ENCODE measurements around the gene DDX54.

DDX54 gene

DNA sequence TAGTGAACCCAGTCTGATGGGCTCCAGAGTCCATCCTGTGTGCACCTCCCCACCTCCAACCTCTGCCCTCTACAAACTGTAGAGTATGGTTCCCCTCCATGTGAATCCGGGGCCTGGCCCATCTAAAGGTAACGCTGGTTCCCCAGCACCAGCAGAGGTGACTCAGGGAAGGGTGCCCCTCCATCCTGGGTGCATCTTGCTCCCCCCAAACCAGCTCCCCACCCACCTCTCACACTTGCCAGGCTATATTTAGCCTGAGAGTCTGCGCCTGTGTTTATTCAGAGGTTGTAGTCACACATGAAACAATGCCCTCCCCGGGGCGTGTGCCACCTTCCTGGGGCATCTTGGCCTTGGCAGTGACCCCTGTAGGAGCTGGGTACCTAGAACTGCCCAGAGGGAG lies 75.9 kb downstream of the DDX54 start:
- H3K4me2 ChIP-seq (ENCODE audit: low read length), result no peak overlapping the region
- no peaks in the 10 kb centered on the region for H3K27me3 ChIP-seq (ENCODE audit: insufficient read depth, low read length)
- peaks cover 21% of the 10 kb centered on the region for H3K4me1 ChIP-seq (ENCODE audit: insufficient read depth, low read length, severe bottlenecking)

DNA sequence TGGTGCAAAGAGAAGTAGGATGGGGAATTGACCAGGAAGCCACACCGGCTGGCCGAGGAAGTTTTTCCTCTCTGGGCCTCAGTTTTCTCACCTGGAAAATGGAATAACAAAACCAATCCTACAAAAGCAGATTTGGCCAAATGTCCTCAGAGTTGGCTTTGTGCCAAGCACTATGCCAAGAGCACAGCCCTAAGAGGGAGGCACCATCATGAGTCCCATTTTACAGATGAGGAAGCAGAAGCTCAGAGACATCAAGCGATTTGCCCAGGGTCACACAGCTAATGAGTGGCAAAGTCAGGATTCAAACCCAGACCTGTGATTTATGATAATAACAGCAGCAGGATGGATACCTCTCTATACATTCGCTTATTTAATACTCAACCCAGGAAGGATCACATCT lies 77.0 kb downstream of the DDX54 start:
- Histone ChIP-seq H3K79me2 (ENCODE audit: insufficient read depth, low read length) (no peaks in the 10 kb centered on the region), H3K9me2 (ENCODE audit: low read depth, low read length) (no peaks in the 10 kb centered on the region), H3K27ac (ENCODE audit: low read depth, low read length, poor library complexity, severe bottlenecking) (peak overlapping the region; percentile 61), H3K9ac (ENCODE audit: low read length) (no peak overlapping the region), H3K4me3 (ENCODE audit: low read depth, low read length, poor library complexity, severe bottlenecking) (no peak overlapping the region), H3K4me2 (ENCODE audit: low read length) (no peak overlapping the region), H3K27me3 (ENCODE audit: insufficient read depth, low read length) (no peaks in the 10 kb centered on the region), H3K36me3 (ENCODE audit: insufficient read depth, low read length) (peaks cover 78% of the 10 kb centered on the region), H4K20me1 (ENCODE audit: insufficient read depth, low read length) (no peaks in the 10 kb centered on the region), H2AFZ (ENCODE audit: low read length) (no peak overlapping the region), H3F3A (ENCODE audit: insufficient read depth, low read length) (0 out of 2 replicates have a peak, but pooled peaks cover 4% of the 10 kb centered on the region), H3K4me1 (ENCODE audit: insufficient read depth, low read length, severe bottlenecking) (peaks cover 32% of the 10 kb centered on the region), H3K9me3 (ENCODE audit: low read length) (no peaks in the 10 kb centered on the region)
- TF ChIP-seq EZH2 (IDR thresholded peaks at IDR 0.05; ENCODE audit: borderline replicate concordance, low read length), result no peak
- TF ChIP-seq, protein P1, sequence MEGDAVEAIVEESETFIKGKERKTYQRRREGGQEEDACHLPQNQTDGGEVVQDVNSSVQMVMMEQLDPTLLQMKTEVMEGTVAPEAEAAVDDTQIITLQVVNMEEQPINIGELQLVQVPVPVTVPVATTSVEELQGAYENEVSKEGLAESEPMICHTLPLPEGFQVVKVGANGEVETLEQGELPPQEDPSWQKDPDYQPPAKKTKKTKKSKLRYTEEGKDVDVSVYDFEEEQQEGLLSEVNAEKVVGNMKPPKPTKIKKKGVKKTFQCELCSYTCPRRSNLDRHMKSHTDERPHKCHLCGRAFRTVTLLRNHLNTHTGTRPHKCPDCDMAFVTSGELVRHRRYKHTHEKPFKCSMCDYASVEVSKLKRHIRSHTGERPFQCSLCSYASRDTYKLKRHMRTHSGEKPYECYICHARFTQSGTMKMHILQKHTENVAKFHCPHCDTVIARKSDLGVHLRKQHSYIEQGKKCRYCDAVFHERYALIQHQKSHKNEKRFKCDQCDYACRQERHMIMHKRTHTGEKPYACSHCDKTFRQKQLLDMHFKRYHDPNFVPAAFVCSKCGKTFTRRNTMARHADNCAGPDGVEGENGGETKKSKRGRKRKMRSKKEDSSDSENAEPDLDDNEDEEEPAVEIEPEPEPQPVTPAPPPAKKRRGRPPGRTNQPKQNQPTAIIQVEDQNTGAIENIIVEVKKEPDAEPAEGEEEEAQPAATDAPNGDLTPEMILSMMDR (IDR thresholded peaks at IDR 0.05; ENCODE audit: low read length), result no peak

More for the DNA sequence above, 75.9 kb downstream of the DDX54 start:
- Histone ChIP-seq H3K9ac (ENCODE audit: low read length) (no peak overlapping the region), H2AFZ (ENCODE audit: low read length) (no peak overlapping the region), H3K9me2 (ENCODE audit: low read depth, low read length) (no peaks in the 10 kb centered on the region), H3K9me3 (ENCODE audit: low read length) (no peaks in the 10 kb centered on the region), H3K79me2 (ENCODE audit: insufficient read depth, low read length) (no peaks in the 10 kb centered on the region), H4K20me1 (ENCODE audit: insufficient read depth, low read length) (no peaks in the 10 kb centered on the region), H3F3A (ENCODE audit: insufficient read depth, low read length) (0 out of 2 replicates have a peak, but pooled peaks cover 4% of the 10 kb centered on the region), H3K27ac (ENCODE audit: low read depth, low read length, poor library complexity, severe bottlenecking) (peak overlapping the region; percentile 61), H3K36me3 (ENCODE audit: insufficient read depth, low read length) (peaks cover 88% of the 10 kb centered on the region), H3K4me3 (ENCODE audit: low read depth, low read length, poor library complexity, severe bottlenecking) (no peak overlapping the region)
- TF ChIP-seq, protein P1 (IDR thresholded peaks at IDR 0.05; ENCODE audit: low read length), result no peak
- TF ChIP-seq EZH2 (IDR thresholded peaks at IDR 0.05; ENCODE audit: borderline replicate concordance, low read length), result no peak
